HepG2 (cell line): ENCODE results near the gene NSMCE4A. TPM values are rescaled to one million over a fixed set of nuclear protein-coding genes. Genes with fewer than 3 reads are reported as not detected.

Experiments used
- ARNT ChIP-seq: fragments of 450-650 bp; IDR thresholded peaks from 2 replicates; pipeline ENCODE4 v1.6.1; 2017
- CBX5 ChIP-seq: sonication (generic); formaldehyde crosslinking; IDR thresholded peaks from 2 replicates; pipeline ENCODE4 v1.4.0; 2020; ENCODE audit warnings: missing genetic modification reagents, borderline replicate concordance
- FOXA1 ChIP-seq, 2 experiments: fragments of 450-650 bp in 1 of 2; sonication (generic) in 1 of 2; formaldehyde crosslinking in 1 of 2; IDR thresholded peaks; 2 replicates each; pipeline versions ENCODE4 v1.4.0 to v1.6.1; 2016 to 2020; ENCODE audit warnings: missing genetic modification reagents in 1 of 2
- FOXK2 ChIP-seq: fragments of 450-650 bp; IDR thresholded peaks from 2 replicates; pipeline ENCODE4 v1.6.1; 2016
- HDAC1 ChIP-seq: sonication (generic); formaldehyde crosslinking; IDR thresholded peaks from 2 replicates; pipeline ENCODE4 v1.5.1; 2020; ENCODE audit warnings: mild to moderate bottlenecking, missing genetic modification reagents
- HOXA3 ChIP-seq: sonication (generic); formaldehyde crosslinking; IDR thresholded peaks from 2 replicates; pipeline ENCODE4 v1.5.0; 2020; ENCODE audit warnings: missing genetic modification reagents
- MIXL1 ChIP-seq: IDR thresholded peaks from 2 replicates; pipeline ENCODE4 v1.6.1; 2016
- NFYC ChIP-seq: IDR thresholded peaks from 2 replicates; pipeline ENCODE4 v1.6.1; 2016; ENCODE audit warnings: missing genetic modification reagents, missing compliant biosample characterization
- PAWR ChIP-seq: sonication (generic); formaldehyde crosslinking; IDR thresholded peaks from 2 replicates; pipeline ENCODE4 v1.4.0; 2020; ENCODE audit warnings: missing genetic modification reagents, mild to moderate bottlenecking, borderline replicate concordance
- POLR2A ChIP-seq, 2 experiments: IDR thresholded peaks; 2 replicates each; pipeline ENCODE4 v1.6.1; 2011; ENCODE audit warnings: low read depth in 2 of 2, low read length in 2 of 2, mild to moderate bottlenecking in 1 of 2, moderate library complexity in 1 of 2; ENCODE audit not compliant: insufficient read depth in 1 of 2
- RERE ChIP-seq: IDR thresholded peaks from 2 replicates; pipeline ENCODE4 v1.6.1; 2016; ENCODE audit warnings: low read depth, missing genetic modification reagents, missing compliant biosample characterization
- ZFP36 ChIP-seq: fragments of 150-350 bp; IDR thresholded peaks from 2 replicates; pipeline ENCODE4 v1.6.1; 2018; ENCODE audit warnings: borderline replicate concordance, low read length, low read depth; ENCODE audit not compliant: partially characterized antibody
- ZNF331 ChIP-seq: sonication (generic); formaldehyde crosslinking; IDR thresholded peaks from 2 replicates; pipeline ENCODE4 v1.4.0; 2020; ENCODE audit warnings: missing genetic modification reagents
- ZNF343 ChIP-seq: sonication (generic); formaldehyde crosslinking; IDR thresholded peaks from 2 replicates; pipeline ENCODE4 v1.4.0; 2020; ENCODE audit warnings: mild to moderate bottlenecking, missing genetic modification reagents
- ZNF496 ChIP-seq: sonication (generic); formaldehyde crosslinking; IDR thresholded peaks from 2 replicates; pipeline ENCODE4 v1.8.1; 2023; ENCODE audit warnings: mild to moderate bottlenecking, moderate library complexity, missing genetic modification reagents; ENCODE audit not compliant: insufficient replicate concordance
- polyA plus RNA-seq, 8 experiments: library from polyadenylated mRNA; depleted of rRNA in 3 of 8; stranded (reverse) in 7 of 8; unstranded in 1 of 8; fragments of >200 nt; fragmentation: Illumina TruSeq in 4 of 8; extraction: Trizol in 4 of 8; gene quantifications; 2 replicates each; pipeline versions ENCODE4 v1.2.1 to v1.2.3, GENCODE V29; 2011 to 2016; ENCODE audit warnings: low read depth in 4 of 8, missing spikeins in 1 of 8, mixed read lengths in 1 of 8; ENCODE audit not compliant: insufficient read depth in 1 of 8
- total RNA-seq, 5 experiments: library from RNA; depleted of rRNA; stranded (reverse); fragments of >200 nt; fragmentation: Illumina TruSeq; extraction: Trizol; gene quantifications; 2 replicates each; pipeline ENCODE4 v1.2.3, GENCODE V29; 2016; ENCODE audit warnings: low read depth in 1 of 5
- TF ChIP-seq, protein P1 (sequence below): sonication (generic); formaldehyde crosslinking; IDR thresholded peaks from 2 replicates; pipeline ENCODE4 v1.8.0; 2022; ENCODE audit warnings: missing genetic modification reagents, low read depth, mild to moderate bottlenecking, borderline replicate concordance
- TF ChIP-seq, protein P2 (sequence below): sonication (generic); IDR thresholded peaks from 2 replicates; pipeline ENCODE4 v1.6.1; 2016; ENCODE audit warnings: low read depth, borderline replicate concordance
- TF ChIP-seq, protein P3 (sequence below): sonication (generic); formaldehyde crosslinking; IDR thresholded peaks from 2 replicates; pipeline ENCODE4 v1.4.0; 2020; ENCODE audit warnings: missing genetic modification reagents, borderline replicate concordance
- TF ChIP-seq, protein P4 (sequence below): sonication (generic); formaldehyde crosslinking; IDR thresholded peaks from 2 replicates; pipeline ENCODE4 v1.4.0; 2020; ENCODE audit warnings: missing genetic modification reagents, mild to moderate bottlenecking, borderline replicate concordance

NSMCE4A gene
- total and polyA plus RNA-seq, 2 of the 13 experiments (the other 11 are each of a cell fraction or from before 2014, with no cell fraction given): 61.1 to 91.6 TPM

GRCh38 chr10:121935702-121936101 lies 39.3 kb downstream of the NSMCE4A start (continued):
- TF ChIP-seq MIXL1 (CRISPR knock-in tag) (peak; percentile 96), ARNT (no peak), ZNF331 (peak; percentile 92), HOXA3 (CRISPR knock-in tag) (peak; percentile 74), FOXA1 (IDR thresholded peaks at IDR 0.05) (no peak), FOXA1 (CRISPR knock-in tag; IDR thresholded peaks at IDR 0.05) (peak; percentile 48), ZNF496 (CRISPR knock-in tag) (no peak), NFYC (no peak), FOXK2 (no peak), PAWR (no peak), POLR2A (IDR thresholded peaks at IDR 0.05; ENCODE audit: insufficient read depth in 1 of 2, low read depth in 2 of 2, low read length in 2 of 2) (peak; percentile 59 to 92), CBX5 (CRISPR knock-in tag) (peak; percentile 96), HDAC1 (no peak), ZFP36 (peak; percentile 87), RERE (CRISPR knock-in tag) (0 out of 2 replicates have a peak, but pooled peaks have one; percentile 61), ZNF343 (CRISPR knock-in tag) (0 out of 2 replicates have a peak, but pooled peaks have one; percentile 34)
- TF ChIP-seq, protein P1, sequence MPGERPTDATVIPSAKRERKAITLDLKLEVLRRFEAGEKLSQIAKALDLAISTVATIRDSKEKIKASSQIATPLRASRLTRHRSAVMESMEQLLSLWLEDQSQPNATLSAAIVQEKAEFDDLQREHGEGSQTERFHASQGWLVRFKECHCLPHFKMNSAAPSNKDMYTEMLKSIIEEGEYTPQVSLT (CRISPR knock-in tag): no peak
- TF ChIP-seq, protein P2, sequence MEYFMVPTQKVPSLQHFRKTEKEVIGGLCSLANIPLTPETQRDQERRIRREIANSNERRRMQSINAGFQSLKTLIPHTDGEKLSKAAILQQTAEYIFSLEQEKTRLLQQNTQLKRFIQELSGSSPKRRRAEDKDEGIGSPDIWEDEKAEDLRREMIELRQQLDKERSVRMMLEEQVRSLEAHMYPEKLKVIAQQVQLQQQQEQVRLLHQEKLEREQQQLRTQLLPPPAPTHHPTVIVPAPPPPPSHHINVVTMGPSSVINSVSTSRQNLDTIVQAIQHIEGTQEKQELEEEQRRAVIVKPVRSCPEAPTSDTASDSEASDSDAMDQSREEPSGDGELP: peak; percentile 55; the same call in 1 of the 2 replicates
- TF ChIP-seq, protein P3, sequence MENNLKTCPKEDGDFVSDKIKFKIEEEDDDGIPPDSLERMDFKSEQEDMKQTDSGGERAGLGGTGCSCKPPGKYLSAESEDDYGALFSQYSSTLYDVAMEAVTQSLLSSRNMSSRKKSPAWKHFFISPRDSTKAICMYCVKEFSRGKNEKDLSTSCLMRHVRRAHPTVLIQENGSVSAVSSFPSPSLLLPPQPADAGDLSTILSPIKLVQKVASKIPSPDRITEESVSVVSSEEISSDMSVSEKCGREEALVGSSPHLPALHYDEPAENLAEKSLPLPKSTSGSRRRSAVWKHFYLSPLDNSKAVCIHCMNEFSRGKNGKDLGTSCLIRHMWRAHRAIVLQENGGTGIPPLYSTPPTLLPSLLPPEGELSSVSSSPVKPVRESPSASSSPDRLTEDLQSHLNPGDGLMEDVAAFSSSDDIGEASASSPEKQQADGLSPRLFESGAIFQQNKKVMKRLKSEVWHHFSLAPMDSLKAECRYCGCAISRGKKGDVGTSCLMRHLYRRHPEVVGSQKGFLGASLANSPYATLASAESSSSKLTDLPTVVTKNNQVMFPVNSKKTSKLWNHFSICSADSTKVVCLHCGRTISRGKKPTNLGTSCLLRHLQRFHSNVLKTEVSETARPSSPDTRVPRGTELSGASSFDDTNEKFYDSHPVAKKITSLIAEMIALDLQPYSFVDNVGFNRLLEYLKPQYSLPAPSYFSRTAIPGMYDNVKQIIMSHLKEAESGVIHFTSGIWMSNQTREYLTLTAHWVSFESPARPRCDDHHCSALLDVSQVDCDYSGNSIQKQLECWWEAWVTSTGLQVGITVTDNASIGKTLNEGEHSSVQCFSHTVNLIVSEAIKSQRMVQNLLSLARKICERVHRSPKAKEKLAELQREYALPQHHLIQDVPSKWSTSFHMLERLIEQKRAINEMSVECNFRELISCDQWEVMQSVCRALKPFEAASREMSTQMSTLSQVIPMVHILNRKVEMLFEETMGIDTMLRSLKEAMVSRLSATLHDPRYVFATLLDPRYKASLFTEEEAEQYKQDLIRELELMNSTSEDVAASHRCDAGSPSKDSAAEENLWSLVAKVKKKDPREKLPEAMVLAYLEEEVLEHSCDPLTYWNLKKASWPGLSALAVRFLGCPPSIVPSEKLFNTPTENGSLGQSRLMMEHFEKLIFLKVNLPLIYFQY (CRISPR knock-in tag): no peak
- TF ChIP-seq, protein P4, sequence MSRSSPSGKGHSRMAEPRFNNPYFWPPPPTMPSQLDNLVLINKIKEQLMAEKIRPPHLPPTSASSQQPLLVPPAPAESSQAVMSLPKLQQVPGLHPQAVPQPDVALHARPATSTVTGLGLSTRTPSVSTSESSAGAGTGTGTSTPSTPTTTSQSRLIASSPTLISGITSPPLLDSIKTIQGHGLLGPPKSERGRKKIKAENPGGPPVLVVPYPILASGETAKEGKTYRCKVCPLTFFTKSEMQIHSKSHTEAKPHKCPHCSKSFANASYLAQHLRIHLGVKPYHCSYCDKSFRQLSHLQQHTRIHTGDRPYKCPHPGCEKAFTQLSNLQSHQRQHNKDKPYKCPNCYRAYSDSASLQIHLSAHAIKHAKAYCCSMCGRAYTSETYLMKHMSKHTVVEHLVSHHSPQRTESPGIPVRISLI (CRISPR knock-in tag): peak; percentile 47
